ENCODE measurements around the gene MPPED2.

Gene MPPED2

DNA sequence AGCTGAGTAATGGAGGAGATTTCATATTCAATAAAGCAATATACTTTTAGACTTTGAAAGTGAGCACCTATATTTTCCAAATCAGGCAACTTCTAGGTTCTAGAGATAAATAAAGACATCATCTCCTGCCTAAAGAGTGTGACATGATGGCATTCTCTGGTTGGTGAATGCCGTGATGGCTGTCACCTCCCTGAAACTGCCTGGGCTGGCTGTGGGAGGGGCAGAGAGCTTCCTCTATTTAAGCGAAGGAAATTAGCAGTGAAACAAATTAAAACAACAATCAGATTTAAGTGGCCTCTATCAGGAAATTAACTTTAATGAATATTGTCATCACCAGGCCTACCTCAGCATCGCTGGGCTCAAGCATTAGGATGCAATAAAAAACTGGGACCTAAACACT is 149.4 kb downstream of the MPPED2 start:
- TF ChIP-seq MYC (IDR thresholded peaks at IDR 0.05; ENCODE audit: low read depth, low read length) = no peak
- TF ChIP-seq, protein P1, sequence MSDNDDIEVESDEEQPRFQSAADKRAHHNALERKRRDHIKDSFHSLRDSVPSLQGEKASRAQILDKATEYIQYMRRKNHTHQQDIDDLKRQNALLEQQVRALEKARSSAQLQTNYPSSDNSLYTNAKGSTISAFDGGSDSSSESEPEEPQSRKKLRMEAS (IDR thresholded peaks at IDR 0.05; ENCODE audit: low read depth, low read length) = no peak
- TF ChIP-seq POLR2A (IDR thresholded peaks at IDR 0.05; ENCODE audit: extremely low read depth, insufficient read length) = no peak
- TF ChIP-seq, protein P2, sequence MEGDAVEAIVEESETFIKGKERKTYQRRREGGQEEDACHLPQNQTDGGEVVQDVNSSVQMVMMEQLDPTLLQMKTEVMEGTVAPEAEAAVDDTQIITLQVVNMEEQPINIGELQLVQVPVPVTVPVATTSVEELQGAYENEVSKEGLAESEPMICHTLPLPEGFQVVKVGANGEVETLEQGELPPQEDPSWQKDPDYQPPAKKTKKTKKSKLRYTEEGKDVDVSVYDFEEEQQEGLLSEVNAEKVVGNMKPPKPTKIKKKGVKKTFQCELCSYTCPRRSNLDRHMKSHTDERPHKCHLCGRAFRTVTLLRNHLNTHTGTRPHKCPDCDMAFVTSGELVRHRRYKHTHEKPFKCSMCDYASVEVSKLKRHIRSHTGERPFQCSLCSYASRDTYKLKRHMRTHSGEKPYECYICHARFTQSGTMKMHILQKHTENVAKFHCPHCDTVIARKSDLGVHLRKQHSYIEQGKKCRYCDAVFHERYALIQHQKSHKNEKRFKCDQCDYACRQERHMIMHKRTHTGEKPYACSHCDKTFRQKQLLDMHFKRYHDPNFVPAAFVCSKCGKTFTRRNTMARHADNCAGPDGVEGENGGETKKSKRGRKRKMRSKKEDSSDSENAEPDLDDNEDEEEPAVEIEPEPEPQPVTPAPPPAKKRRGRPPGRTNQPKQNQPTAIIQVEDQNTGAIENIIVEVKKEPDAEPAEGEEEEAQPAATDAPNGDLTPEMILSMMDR (IDR thresholded peaks at IDR 0.05; ENCODE audit: low read depth, low read length) = no peak
- no peak overlapping the region for H3K4me3 ChIP-seq (ENCODE audit: low read depth, low read length)
- DNase-seq (ENCODE audit: low read depth) = no peak

DNA sequence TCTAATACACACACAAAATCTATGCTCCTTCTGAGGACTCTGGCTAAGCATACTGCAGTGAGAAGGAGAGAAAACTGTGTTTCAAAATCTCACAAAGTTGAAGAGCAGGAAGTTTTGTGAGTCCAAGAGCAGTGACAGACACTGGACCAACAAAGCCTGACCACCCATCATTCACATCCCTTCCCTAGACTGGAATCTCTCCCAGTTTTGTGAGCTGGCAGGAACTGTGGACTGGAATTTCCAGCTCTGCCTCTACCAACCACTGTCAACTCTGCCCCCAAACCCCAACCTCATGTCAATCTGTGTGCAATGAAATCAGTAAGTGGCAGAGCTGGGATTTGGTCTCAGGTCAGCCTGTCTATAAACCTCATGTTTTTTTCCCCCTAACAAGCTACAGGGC is 150.7 kb downstream of the MPPED2 start:
- TF ChIP-seq POLR2A (IDR thresholded peaks at IDR 0.05; ENCODE audit: extremely low read depth, insufficient read length) (no peak), MYC (IDR thresholded peaks at IDR 0.05; ENCODE audit: low read depth, low read length) (no peak)
- TF ChIP-seq, protein P1 (IDR thresholded peaks at IDR 0.05; ENCODE audit: low read depth, low read length) = no peak
- TF ChIP-seq, protein P2 (IDR thresholded peaks at IDR 0.05; ENCODE audit: low read depth, low read length) = no peak
- DNase-seq (ENCODE audit: low read depth) = no peak
- no peak overlapping the region for H3K4me3 ChIP-seq (ENCODE audit: low read depth, low read length)

DNA sequence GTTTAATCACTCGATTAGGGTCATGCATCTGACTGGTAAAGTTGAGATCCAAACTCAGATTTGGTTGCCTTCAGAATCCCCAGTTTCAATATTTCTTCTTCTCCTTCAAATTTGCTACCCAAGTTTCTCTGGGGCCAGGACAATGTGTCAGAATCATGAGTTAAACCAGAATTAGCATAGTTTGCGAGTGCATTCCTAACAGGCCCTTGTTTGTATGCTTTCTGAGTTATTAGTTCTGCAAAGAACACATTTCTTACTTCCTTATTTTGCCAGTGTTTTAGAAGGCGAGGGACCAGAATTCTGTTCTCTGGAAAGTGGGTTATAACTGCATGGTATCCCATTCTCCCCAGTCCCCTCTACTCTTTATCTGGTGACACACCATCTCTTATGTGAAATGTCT is 151.3 kb downstream of the MPPED2 start:
- TF ChIP-seq MYC (IDR thresholded peaks at IDR 0.05; ENCODE audit: low read depth, low read length) (no peak), POLR2A (IDR thresholded peaks at IDR 0.05; ENCODE audit: extremely low read depth, insufficient read length) (no peak)
- TF ChIP-seq, protein P1 (IDR thresholded peaks at IDR 0.05; ENCODE audit: low read depth, low read length) = no peak
- TF ChIP-seq, protein P2 (IDR thresholded peaks at IDR 0.05; ENCODE audit: low read depth, low read length) = no peak
- no peak overlapping the region for H3K4me3 ChIP-seq (ENCODE audit: low read depth, low read length)
- DNase-seq (ENCODE audit: low read depth) = no peak

DNA sequence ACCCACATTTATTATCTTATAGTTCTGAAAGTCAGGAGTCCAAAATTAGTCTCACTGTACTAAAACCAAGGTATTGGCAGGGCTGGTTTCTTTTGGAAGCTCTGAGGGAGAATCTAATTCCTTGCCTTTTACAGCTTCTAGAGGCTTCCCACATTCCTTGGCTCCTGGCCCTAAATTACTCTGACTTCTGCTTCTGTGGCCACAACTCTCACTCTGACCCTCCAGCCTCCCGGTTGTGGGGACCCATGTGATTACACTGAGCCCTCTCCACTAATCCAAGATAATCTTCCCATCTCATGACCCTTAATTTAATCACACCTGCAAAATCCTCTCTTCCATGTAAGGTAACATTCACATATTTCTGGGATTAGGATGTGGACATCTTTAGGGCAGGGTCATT is 152.3 kb downstream of the MPPED2 start:
- no peak for TF ChIP-seq MYC (IDR thresholded peaks at IDR 0.05; ENCODE audit: low read depth, low read length)
- TF ChIP-seq, protein P1 (IDR thresholded peaks at IDR 0.05; ENCODE audit: low read depth, low read length) = no peak
- no peak for TF ChIP-seq POLR2A (IDR thresholded peaks at IDR 0.05; ENCODE audit: extremely low read depth, insufficient read length)
- TF ChIP-seq, protein P2 (IDR thresholded peaks at IDR 0.05; ENCODE audit: low read depth, low read length) = no peak
- no peak for DNase-seq (ENCODE audit: low read depth)
- no peak overlapping the region for H3K4me3 ChIP-seq (ENCODE audit: low read depth, low read length)

DNA sequence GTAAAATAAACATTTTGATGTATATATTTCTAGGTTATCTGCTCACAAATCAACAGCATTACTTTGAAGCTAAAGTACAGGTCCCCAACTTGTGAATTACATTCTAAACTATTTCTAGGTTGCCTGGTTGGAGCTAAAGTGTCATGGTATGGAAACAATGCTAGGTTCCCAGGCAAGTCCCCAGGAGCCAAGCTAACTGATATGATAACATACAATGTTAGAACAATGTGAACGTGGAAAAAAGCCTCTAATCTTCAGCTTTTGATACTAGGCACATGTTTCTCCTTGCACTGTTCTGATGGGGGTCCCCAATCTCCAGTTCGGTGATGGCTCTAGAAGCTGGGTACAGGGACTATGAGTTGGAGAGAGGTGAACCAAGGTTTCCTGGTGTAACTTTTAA is 153.4 kb downstream of the MPPED2 start:
- no peak overlapping the region for H3K4me3 ChIP-seq (ENCODE audit: low read depth, low read length)

More for the DNA sequence above, 153.4 kb downstream of the MPPED2 start:
- no peak for DNase-seq (ENCODE audit: low read depth)
- TF ChIP-seq, protein P1 (IDR thresholded peaks at IDR 0.05; ENCODE audit: low read depth, low read length) = no peak
- TF ChIP-seq, protein P2 (IDR thresholded peaks at IDR 0.05; ENCODE audit: low read depth, low read length) = no peak
